Measurements from ENCODE around the gene RIBC1. TPM values are rescaled to one million over a fixed set of nuclear protein-coding genes. Genes with fewer than 3 reads are reported as not detected.
"Not testable (repeated sequence)": the region's sequence is repeated elsewhere in the genome, so short reads cannot be mapped to it uniquely, and the experiment has no call there.

RIBC1 gene
- polyA plus RNA-seq (ENCODE audit: insufficient read length in 10 of 10): 1 to 10 TPM in 1 of 10 donors, under 1 TPM in 8, not detected in 1; 0.46 to 1.1 (median 0.74) TPM
- long read RNA-seq, donor 1: 0 reads
- long read RNA-seq, donor 2: 0 reads
- long read RNA-seq, donor 3: 0 reads
- long read RNA-seq, donor 4: 0 reads
- long read RNA-seq, donor 5: 0 reads
- long read RNA-seq, donor 6: 0 reads
- long read RNA-seq, donor 7, partial matches to known transcripts: 43 of 43 reads
- long read RNA-seq, donor 7, other reads (novel, unspliced or antisense): 0 of 43 reads
- long read RNA-seq, donor 8: 0 reads
- long read RNA-seq, donor 9: 0 reads

DNA sequence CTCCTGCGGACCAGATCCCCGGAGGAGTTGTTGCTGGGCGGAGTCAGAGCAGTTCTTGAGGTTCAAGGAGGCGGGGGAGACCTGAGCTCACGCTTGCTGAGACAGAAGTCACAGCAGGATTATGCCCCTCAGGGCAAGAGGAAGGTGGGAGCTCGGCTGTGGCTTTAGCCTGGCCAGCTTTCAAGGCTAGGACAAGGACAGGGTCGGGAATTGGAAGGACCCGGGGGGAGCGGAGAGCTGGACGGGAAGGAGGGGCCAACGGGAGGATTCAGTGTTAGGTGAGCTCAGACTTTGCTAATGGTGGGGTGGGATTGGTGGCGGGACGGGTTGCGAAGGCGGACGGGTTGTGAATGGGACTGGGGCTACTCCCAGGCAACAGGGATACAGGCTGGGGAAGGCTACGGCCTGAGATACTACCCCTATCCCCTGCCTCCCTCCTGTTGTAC, at the start of gene RIBC1:
Gene RIBC1, plus strand, starts transcription at position 13 of the 446 bp plus-strand sequence. CDS start 3,404 bp downstream, outside the sequence.
- no peak for DNase-seq

DNA sequence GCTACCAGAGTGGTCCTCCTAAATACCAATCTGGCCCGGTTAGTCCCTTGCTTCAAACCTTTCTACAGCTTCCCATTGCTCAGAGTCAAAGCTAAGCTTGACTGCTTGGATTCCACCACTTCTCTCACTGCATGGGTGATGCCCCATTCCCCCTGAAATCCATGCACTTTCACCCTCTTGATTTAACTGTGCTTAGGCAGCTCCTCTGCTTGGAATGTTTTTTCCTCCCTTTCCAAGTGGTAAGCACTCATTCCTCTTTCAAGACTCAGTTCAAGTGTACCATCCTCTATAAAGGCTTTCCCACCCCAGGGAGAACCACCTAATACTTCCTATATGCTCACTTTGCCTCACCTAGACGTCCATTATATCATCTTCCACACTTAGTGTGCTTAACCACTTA, 49.4 kb upstream of the RIBC1 start:
- DNase-seq: no peak

DNA sequence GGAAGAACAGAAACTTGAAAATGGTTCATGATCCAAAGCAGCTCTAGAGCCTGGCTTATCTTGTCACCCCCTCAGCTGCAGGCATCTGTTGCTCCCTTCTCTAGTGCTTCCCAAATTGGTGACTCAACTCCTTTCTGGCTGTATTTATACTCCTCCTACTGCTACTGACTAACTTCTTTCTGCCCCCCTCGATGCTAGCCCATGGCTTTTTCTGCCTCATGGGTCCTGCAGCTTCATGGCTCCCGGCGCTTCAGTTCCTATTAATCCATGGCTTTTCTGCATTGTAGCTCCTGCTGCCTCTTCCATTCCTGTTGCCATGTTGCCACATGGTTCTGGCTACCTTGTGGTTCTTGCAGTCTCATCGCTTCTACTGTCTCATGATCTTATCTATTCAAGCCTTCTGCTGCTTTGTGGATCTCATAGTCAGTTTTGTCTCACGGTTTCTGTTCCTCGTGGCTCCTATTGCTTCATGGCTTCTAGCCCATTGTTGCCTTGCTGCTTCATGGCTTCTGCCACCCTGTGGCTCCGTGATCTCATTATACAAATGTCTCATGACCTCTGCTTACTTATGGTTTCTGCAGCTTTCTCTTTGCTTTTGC, 48.4 kb upstream of the RIBC1 start:
- no peak for DNase-seq

DNA sequence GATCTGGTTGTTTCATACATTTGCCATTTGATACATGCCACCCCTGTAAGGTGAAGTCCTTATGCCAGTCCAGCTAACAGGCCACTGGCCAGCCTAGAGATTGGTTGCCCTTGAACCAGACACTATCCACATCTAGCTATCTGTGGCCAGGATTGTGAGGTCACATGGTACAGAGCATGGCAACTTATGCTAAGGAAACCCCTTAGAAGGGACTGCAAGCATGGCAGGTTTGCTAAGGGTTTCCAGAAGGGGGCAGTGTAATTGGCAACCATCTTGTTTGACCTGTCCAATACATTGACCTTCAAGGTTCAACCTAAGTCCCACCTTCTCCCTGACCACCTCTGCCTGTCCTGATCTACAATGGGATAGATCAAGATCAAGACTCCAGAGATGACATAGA, 47.8 kb upstream of the RIBC1 start:
- no peak for DNase-seq

DNA sequence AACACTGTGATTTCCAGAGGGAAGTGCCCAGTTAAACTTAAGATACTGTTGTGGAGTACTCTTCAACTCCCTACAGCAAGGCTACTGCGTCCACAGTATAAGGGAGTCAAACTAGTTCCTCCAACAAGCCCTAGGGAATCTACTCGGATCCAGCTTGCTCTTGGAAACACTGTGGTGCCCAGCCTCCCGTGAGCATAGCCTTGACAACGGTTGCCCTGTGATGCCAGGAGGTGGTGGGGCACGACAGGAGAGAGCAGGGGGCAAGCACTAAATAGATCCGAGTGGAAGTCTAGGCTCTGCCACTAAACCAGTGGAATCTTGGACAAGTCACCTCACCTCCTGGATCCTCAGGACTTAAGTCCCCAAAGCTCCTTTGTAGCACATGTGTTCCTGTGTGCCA, 45.8 kb upstream of the RIBC1 start:
- no peak for DNase-seq

DNA sequence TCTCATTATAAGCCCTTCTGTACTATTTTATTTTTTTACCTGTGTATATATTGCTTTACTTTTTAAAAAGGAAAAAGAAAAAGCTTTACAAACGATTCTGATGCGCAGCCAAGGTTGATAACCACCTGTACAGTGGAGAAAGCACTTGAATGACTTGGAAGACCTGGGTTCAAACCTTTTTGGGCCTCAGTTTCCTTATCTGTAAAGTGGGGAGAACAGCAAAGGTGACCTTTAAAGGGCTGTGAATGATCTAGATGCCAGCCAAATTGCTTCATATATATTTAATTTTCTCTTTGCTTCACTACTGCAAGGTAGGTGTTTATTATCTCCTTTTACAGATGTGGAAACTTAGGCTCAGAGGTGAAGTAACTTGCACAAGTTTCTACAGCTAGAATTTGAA, 45.2 kb upstream of the RIBC1 start:
- DNase-seq: no peak

DNA sequence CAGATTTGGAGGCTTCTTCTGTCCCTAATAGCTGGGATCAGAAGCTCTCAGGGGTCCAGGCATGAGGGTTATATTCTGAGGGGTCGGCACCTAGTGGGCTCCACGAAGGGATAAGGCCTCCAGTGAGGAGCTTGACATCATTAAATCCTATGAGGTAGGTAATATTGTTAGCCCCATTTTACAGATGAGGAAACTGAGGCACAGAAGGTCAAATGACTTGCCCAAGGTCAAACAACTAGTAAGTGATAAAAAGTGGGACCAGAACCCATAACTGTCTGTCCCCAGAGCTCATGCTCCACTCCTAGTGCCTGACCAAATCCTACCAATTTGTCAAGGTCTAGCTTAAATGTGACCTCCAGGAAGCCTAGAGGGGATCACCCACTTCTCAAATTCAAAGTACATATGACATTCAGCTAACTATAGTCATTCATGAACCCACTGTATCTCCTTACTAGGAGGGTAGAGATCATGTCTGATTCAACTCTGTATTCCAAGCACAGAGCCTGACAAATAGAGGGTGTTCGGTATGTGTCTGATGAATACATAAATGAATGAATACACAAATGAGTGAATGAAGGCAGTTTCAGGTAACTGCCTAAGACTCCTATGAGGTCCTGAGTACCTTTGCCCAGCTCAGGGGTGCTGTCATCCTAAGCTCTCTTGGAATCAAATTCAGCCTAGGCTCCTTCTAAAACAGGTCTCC, 43.5 kb upstream of the RIBC1 start:
- DNase-seq: no peak

DNA sequence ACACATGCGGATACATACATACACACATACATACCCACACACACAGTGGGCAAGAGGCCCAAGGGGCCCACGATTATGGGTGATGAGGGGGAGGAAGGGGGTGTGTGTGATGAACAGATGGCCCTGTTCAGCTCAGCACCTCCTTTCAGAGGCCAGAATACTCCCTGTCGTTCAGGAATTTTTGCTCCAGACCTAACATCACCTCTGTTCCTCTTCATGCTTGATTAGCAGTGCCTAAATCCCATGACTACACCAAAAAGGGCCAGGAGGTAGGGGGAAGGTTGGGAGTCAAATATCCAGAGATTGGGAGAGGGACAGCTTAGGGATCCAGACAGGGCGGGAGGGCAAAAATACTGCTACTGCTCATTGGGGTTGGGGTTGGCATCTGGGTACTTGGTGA, 42.9 kb upstream of the RIBC1 start:
- no peak for DNase-seq

DNA sequence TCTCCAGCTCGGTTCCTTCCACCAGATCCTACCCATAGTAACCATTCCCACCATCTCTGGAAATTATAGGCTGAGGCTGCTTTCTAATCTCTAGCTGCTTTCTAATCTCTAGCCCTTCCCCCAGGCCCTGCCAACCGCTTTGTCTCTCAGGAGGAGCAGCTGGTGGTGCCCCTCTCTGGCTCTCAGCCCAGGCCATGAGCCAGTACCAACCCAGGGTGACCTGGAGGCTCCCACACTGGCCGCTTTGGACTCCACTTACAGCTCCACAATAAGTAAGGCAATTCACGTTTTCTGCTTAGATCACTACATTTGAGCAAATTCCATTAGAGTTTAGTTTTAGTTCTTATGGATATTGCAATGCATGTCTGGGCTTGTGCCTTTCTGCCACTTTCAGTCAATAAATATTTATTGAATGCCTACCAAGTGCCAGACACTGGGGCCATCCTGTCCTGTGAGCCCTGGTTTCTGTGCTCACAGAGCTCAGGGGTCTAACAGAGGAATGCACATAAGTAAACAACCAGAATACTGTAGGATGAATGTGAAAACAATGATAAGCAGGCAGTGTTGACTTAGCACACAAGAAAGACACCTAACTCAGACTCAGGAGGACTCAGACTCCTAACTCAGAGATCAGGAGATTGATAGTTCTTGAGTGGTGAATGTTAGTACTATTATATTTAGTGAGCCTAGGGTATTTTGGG, 39.1 kb upstream of the RIBC1 start:
- DNase-seq: peak in 1 of 3 donors; percentile 15

DNA sequence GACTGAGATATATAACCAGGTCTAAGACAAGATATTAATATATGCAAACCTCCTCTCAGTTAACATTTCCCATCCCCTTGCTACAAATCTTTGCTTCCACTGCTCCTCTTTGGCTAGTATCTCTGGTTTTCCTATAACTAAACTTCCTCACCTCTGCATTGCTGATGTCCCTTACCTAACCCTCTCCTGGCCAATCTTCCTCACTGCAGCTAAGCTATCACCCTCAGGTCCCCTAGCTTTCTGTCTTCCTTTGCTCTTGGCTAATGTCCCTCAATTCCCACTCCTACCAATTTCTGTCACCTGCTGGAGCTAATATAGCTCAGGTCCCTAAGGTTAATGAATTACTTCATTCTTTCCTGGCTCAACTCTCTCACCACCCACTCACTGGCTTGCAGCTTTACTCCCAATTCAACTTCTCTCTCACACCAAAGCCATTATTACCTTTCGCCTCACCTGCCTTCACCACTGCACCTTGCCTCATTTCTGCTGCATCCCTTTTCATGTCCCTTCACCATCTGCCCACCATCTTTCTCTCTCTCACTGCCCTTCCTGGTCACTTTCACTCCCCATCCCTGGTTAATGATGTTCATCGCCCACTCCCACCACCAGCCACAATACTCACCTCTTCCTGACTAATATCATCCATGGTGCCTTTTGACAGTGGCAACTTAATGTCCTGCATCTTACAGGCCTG, 26.9 kb upstream of the RIBC1 start:
- DNase-seq: no peak

DNA sequence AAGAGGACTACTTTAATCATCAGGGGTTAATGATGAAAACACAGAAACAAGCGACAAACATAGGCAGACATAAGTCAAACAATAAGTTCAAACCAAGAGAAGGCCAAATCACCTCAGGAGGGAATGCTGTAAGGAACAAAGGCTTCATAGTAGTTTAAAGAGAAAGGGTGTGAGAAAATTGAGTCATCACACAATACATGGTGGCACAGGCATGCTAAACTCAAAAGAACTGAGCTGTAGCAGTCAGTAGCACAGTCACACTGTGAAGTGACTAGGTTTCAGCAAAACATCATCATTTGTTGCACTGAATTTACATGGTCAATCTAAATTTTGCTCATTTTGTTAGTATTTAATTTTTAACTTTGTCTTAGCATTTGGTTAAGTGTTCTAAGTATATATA, 24.5 kb upstream of the RIBC1 start:
- no peak for DNase-seq

DNA sequence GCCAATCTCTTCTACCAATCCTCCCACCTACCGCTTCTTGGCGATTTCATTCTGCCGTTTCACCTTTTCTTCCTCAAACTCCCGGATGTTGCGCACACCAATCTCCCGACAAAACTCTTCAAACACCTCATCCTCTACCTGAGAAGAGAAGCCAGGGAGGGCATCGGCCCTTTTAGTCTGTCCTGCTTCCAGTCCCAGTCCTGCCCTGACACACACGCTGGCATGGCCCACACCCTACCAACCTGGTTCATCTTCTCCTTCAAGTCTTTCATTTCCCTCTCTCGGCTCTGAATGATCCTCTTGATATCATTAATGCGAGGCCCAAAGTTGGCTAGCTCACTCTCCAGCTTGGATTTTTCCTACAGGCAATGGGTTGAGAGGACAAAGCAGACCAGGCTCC, 19.1 kb upstream of the RIBC1 start:
- DNase-seq: no peak

DNA sequence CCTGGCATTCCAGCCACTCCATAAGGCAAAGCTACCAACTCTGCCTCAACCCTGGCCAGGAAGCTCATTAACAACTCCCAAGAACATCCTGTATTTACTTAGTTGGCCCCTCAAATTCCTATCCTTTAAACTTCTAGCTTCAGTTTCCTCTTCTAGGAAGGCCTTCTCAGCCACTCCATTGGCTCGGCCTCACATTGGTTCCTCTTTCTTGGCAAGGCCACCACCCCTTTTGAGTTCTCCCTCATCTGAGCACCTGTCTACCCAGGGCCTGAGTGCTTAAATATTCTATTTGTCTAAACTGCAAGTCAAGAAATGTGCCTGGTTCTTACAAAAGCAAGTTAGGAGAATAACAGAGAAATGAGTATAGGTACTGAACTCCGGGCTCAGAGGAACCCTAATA, 10.2 kb upstream of the RIBC1 start:
- DNase-seq: no peak

DNA sequence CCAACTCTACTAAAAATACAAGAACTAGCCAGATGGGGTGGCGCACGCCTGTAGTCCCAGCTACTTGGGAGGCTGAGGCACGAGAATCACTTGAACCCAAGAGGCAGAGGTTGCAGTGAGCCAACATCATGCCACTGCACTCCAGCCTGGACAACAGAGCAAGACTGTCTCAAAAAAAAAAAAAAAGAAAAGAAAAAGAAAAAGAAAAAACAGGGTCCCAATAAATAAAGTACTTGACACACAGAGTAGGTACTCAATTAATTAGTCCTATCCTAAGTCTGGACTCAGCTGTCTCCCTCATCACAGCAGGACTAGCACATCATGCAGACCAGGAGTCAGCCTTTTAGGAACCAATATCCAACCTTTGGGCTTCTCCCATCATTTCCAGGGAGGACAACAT, 2.3 kb upstream of the RIBC1 start:
- not testable (repeated sequence) for DNase-seq

DNA sequence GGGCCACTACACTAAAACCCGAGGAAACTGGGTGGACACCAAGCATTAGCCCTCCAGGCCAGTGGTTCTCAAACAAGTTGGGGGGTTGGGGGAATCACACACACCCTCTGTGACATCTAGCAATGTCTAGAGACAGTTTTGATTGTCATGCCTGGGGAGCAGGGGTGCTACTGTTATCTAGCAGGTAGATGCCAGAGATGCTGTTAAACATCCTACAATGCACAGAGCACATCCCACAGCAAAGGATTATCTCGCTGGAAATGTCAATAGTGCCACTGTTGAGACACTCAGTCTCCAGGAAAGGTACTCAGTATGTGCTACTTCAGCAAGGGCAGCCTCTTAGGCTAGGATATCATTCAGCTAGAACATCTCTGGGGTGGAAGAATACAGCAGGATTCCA, 1.5 kb upstream of the RIBC1 start:
- no peak for DNase-seq

DNA sequence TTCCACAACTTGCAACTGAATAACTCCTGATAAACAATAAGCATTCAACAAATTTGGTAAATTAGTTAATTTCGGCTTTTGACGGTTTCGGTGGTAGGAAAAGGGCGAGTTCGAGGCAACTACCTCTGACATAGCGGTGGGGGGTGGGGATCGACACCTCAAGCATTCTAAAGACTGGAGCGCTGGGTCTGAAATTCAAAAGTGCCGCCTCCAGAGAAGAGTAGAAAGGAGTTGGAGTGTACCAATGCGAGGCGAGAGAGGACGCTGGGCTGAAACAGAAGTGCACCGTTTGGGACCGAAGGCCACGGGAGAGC, 944 bp upstream of the RIBC1 start:
- DNase-seq: no peak

DNA sequence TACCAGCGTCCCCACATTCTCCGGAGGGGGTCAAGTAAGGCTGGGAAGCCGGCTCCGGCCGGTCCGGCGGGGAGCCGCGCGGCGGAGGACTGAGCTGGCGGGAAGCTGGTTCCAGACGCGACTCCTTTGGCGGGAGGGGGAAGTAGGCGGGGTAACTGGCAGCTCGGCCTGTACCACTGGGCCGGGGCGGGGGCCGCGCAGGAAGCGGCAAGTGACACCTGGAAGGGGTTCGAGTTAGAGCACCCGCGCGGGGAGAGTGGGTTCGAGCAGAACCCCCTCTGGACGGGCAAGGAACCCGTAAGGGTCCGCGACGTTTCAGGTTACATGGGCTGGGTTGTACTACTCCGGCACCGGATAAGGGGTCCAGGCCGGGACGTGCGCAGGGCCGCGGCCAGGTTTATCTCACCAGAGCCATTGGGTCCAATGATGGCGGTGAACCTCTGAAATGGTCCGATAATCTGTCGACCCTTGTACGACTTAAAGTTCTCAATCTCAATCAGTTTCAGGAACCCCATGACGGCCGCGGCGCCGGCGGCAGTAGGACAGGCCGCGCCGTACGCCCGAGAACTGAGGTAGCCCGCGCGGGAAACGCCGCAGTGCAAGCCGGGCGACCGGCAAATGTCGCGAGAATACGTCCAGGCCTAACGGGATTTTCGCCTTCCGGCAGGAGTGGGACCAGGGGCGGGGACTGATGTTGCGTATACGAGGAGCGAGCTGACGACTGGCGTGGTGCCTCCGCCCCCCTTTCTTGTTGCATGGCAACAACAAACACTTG, 400 bp upstream of the RIBC1 start, which contains the start of gene SMC1A:
Gene SMC1A, minus strand, starts transcription at position 569 of the 775 bp plus-strand sequence. Its CDS starts 54 bp downstream, at position 515.
- DNase-seq: peak; percentile 94 to 99 (median 98)

DNA sequence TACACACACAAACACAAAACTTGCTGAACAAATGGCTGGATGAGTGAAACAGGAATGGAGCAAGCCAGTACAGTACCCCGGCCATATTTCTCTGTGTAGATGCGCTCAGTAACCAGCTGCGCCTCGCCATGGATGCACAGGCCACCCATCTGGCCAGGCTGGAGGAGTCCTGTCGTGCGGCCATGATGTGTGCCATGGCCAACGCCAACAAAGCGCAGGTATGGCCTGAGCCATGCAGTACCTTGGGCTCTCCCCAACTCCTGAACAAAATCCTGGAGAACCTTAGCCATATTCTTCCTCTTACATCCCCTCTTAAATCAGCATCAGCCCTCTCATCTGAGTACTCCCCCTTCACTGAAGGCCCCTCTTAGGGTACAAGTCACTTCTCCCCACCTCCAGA, 7.1 kb downstream of the RIBC1 start:
- DNase-seq: no peak

DNA sequence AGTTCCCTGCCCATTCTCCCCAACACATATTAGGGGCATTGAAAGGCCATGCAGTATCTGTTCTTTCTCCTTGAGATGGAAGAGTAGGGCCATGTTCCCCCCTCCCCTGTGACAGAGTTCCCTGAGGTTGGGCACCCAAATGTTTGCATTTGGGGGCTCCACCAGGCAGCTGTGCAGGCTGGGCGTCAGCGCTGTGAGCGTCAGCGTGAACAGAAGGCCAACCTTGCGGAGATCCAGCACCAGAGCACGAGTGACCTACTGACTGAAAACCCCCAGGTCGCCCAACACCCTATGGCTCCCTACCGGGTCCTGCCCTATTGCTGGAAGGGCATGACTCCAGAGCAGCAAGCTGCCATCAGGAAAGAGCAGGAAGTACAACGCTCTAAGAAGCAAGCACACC, 7.6 kb downstream of the RIBC1 start:
- DNase-seq: no peak

DNA sequence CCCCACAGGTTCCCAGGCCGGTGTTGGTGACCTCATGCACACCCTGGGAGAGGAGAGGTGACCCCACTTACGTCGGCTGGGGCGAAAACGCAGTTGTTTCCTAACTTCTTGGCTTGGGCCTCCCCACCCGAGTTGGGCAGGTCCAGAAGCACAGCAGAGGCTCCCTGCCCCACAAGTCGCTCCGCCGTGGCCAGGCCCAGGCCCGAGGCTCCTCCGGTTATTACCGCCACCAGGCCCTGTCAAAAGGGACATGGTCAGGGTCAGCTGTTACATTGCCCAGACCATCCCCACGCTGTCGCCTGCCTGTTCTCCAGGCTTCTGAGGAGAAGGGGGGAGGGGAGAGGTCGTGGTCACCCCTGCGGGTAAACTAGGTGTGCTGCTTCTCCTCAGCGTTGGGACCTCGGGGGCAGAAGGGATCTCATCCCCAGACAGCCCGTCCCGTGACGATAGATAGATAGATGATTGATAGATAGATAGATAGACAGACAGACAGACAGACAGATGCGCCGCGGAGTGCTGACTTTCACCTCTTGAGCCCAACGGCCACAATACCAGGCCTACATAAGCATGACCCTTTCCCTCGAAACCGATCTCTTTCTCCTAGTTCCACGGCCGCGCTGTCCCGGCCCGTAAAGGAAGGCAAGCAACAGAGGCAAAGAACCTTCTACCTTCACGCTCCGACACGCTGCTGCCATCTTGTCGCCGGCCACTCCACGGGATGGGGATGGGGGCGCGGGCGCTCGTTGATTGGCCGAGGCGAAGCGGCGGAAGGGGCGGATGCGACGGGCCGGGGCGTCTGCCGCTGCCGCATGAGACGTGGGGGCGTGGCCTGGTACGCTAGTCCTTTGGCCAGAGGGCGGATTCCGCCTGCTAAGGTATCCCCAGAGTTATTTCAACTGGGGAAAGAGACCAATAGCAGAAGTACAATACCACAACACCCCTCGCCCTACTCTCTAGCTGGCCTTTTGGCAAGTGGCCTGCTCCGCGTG, 11.3 kb downstream of the RIBC1 start, which contains the start of gene HSD17B10:
Gene HSD17B10, minus strand, starts transcription at position 720 of the 989 bp plus-strand sequence. Its CDS starts 25 bp downstream, at position 695.
- DNase-seq: peak; percentile 67 to 89 (median 79)

All from muscle of back (tissue), 13 donors.